Urothelium cell line (cell line): ENCODE results near the gene CHIC2.
"Not testable (repeated sequence)": the region's sequence is repeated elsewhere in the genome, so short reads cannot be mapped to it uniquely, and the experiment has no call there.

Experiments
- DNase-seq: peaks from one replicate; pipeline ENCODE4 v3.0.0; 2011; ENCODE audit warnings: low spot score, mixed read lengths
- FAIRE-seq: peaks from 2 replicates; lab custom pipeline; 2011; peaks lifted over from hg19 to GRCh38; lab: Jason Lieb, UNC

The CHIC2 gene

DNA sequence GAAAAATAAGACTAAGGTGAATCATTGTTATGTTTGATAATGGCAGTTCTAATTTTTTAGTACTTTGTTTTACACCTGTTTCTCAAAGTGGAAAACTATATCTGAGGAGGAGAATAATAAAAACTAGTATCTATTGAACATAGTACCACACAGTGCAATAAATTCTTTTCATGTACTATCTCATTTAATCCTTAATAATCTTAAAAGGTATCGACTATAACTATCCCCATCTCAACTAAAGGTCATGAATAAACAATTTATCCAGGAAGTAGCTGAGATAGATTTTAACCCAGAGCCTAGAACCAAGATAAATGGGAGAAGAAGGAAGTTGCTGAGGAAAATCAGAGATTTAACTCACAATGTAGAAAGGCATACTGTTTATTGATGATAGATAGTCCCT, 2.5 kb downstream of the CHIC2 start:
- DNase-seq (no peak), FAIRE-seq (no peak)

DNA sequence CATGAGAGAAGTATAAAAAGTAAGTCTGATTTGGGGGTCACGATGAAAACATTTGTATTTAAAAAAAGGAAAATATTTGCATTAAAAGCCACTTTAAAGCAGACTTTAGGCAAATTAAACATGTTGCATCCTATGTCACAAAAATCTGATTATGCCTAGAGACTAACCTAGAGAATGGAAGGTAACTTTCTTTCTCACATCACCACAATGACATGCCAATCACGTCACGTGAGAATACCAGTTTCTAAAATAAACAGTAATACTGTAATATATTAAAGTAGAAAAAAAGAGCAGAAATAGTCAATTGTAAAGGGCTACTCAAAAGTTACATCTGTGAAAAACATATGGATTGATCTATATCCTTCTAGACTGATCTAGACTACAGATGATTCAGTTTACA, 3.3 kb downstream of the CHIC2 start:
- FAIRE-seq: no peak
- no peak for DNase-seq

DNA sequence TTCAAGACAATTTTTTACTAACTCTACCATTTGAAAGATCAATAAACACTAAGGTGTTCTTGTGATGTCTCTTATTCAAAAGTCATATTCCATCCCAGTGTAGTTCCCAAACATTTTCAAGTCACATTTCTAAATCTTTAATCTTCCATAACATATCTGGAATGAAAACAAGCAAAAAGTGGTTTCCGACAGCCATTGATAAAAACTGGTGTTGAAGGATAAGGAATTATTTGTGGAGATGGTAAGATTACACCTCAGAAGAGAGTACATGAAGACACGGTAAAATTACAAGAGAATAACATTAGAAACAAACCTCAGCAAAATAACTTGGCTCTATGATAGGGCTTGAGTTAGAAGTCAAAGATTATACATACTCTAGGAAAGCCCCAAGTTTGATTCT, 4.3 kb downstream of the CHIC2 start:
- FAIRE-seq (no peak), DNase-seq (no peak)

DNA sequence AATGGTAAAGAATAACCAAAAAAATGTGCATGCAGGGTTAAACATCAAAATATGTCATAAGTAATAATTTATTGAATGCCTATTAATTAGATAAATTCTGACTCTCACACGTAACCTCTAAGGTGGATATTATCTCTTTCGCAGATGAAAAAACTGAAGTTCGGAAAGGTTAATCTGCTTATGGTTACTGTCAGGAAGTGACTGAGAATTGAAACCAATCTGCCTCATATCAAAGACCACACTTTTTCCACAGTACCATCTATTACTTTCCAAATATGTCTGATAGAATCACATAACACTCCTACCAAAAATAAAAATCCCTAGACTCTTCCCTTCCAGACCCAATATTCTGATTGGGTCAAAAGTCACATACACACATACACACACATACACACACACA, 6.2 kb downstream of the CHIC2 start:
- DNase-seq (no peak), FAIRE-seq (no peak)

DNA sequence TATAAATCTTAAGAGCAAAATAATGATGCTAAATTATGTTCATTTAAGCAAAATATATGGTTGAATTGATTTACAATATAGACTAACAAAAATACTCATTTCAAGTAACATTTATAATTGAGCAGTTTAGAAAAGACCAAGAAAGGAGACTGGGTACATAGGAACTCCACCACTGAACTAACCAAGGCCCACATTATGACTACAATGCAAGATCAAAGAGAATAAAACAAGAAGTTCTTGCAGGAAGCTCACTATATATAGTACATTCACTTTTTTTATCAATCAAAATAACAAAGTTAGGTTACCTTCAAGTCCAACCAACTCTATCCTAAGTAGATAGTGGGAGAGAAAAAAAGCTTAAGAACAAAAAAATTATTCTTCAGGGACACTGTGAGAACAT, 8.0 kb downstream of the CHIC2 start:
- FAIRE-seq: no peak
- no peak for DNase-seq

DNA sequence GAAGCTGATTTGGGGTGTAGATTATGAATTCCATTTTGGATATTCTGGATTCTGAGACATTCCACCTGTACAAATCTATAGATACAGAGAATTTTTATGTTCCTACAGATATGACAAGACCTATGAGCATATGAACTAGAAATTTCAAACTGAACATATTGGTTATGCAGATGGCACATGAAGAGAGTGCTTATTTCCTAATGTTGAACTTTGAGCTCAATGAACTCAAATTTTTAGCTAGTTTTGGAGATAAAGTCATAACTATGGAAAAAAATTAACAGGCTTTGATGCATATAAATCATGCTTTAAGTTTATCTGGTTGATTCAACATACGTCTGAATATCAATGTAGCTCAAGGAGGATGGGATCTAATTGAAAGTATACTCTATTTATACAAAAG, 8.9 kb downstream of the CHIC2 start:
- DNase-seq: no peak
- FAIRE-seq: no peak

DNA sequence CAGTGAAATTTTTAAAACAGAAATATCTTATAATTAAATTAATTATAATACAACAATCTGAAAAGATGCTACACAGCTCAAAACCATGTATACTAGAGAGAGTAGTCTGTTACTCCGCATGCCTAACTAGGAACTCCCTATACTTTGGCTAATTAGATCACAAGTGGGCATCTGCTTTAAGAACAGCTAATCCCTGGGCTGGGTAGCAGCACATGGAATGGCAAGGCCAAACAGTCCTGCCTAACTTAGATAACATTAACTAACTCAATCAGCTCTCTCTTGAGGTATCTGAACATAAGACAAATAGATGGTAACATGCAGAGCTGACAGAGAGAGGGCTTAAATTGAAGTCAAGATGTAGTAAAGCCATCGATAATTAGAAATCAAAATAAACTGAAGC, 9.9 kb downstream of the CHIC2 start:
- FAIRE-seq: peak; percentile 59
- no peak for DNase-seq

DNA sequence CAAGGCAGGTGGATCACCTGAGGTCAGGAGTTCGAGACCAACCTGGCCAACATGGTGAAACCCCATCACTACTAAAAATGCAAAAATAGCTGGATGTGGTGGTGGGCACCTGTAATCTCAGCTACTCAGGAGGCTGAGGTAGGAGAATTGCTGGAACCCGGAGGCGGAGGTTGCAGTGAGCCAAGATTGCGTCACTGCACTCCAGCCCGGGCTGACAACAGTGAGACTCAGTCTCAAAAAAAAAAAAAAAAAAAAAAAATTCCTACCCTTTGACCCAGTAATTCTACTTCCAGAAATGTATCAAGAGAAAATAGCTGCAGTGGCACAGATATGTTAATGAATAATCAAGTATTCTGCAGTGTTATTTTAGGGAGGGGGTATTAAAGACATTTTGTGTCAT, 11.1 kb downstream of the CHIC2 start:
- not testable (repeated sequence) for FAIRE-seq, DNase-seq

DNA sequence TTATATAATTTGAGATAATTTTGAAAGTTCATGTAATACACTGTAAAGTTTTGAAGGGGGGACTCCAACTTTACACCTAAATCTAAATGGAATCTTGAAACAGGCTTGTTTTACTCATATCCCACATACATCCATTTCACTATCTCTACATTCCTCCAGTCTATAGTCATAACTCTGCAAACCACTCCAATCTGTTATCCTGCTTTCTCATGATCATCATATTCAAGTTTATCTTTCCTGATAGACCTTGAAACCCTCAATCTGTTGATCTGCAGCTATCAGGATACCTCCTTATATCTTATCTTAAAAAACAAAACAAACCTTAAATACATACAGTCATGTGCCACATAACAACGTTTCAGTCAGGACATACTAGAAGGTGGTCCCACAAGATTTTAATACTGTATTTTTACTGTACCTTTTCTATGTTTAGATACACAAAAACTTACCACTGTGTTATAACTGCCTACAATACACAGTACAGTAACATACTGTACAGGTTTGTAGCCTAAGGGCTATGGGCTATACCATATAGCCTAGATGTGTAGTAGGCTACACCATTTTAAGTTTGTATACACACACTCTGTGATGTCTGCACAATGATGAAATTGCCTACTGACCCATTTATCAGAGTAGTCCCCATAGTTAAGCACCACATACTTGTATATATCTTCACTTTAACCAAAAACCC, 14.0 kb downstream of the CHIC2 start:
- FAIRE-seq: no peak
- no peak for DNase-seq

DNA sequence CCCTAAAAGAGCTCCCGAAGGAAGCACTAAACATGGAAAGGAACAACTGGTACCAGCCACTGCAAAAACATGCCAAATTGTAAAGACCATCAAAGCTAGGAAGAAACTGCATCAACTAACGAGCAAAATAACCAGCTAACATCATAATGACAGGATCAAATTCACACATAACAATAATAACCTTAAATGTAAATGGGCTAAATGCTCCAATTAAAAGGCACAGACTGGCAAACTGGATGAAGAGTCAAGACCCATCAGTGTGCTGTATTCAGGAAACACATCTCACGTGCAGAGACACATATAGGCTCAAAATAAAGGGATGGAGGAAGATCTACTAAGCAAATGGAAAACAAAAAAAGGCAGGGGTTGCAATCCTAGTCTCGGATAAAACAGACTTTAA, 20.8 kb downstream of the CHIC2 start:
- FAIRE-seq, DNase-seq: not testable (repeated sequence)

DNA sequence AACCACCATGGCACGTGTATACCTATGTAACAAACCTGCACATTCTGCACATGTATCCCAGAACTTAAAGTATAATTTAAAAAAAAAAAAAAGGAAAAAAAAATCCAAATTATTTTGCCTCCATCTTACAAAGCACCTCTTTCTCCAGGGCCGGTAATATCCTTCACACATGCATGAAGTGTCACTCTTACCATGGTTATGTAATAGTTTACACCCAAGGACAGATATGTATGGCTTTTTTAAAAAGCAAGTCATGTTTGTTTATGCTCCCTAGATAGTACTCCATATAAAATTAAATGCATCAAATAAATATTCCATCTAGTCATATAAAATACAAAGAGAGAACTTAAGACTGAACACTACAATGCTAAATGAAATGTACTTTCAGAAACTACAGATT, 22.5 kb downstream of the CHIC2 start:
- FAIRE-seq (no peak), DNase-seq (no peak)

DNA sequence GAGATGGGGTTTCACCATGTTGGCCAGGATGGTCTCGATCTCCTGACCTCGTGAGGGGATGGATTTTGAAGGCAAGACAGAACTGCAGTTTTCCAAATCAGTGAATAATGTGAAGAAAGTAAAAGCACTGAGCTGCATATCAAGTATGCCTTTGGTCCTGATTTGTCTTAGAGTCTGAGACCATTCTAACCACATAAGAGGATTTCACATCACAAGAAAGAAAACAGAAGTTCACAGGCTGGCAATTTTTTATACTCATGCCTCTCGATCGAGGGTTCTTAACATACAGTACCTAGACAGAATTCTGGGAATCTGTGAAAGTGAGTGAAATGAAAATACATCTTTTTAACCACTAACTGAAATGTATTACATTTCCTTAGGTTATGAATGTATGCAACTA, 23.3 kb downstream of the CHIC2 start:
- FAIRE-seq: no peak
- DNase-seq: no peak

DNA sequence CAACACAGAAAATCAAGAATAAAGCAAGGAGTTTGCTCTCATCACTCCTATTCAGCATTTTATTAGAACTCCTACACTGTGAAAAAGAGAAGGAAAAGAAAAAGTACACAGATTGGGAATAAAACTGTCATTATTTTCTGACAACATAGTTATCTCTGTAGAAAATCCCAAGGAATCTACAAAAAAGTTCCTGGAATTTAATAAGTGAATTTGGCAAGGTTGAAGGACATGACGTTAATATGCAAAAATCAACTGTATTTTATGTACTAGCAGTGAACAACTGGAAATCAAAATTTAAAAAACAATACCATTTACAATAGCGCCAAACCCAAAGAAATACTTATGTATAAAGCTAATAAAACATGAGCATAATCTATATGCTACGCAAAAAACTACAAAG, 26.3 kb downstream of the CHIC2 start:
- FAIRE-seq (no peak), DNase-seq (no peak)

DNA sequence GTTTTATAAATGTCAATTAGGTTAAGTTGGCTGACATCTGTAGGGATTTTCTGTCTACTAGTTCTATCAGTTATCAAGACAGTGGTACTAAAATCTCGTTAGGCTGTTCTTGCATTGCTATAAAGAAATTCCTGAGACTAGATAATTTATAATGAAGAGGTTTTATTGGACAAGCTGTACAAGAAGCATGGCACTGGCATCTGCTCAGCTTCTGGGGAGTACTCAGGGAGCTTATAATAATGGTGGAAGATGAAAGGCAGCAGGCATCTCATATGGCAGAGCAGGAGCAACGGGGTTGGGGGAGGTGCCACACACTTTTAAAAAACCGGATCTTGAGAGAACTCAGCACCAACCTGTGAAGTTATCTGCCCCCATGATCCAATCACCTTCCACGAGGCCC, 28.2 kb downstream of the CHIC2 start:
- peak; percentile 44 for FAIRE-seq

DNA sequence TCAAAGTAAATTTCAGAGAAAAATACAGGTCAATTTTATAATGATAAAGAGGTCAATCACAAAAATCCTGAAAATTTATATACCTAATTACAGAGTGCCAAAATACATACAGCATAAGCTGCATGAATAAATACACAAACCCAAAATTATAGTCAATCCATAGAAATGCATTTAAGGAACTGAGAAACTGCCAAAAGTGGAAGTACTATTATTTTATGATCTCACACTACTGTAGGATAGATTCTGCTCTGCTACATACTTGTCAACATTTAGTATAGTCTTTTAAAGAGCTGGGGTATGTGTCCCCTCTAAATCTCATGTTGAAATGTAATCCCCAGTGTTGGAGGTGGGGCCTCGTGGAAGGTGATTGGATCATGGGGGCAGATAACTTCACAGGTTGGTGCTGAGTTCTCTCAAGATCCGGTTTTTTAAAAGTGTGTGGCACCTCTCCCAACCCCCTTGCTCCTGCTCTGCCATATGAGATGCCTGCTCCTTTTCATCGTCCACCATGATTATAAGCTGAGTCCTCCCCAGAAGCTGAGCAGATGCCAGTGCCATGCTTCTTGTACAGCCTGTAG, 31.8 kb downstream of the CHIC2 start:
- DNase-seq: no peak
- no peak for FAIRE-seq

More for the DNA sequence above, 28.2 kb downstream of the CHIC2 start:
- DNase-seq: no peak

DNA sequence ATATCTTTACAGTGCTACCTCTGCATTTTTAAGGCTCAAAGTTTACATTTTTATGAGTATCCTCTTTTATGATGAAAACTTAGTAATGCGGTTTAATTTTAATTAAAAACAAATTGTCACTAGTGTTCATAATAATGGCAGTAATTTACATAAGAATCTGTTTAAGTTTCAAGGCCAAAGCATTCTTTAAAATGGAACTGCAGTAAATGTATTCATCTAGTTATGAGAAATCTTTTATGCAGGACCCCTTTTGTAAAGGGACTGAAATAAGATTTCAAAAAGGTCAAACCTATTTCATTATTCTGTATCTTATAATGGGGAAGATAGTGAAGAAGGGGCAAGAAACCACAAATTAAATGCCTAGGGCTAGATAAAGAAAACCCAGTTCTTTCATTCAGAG, 37.1 kb downstream of the CHIC2 start:
- FAIRE-seq: no peak

DNA sequence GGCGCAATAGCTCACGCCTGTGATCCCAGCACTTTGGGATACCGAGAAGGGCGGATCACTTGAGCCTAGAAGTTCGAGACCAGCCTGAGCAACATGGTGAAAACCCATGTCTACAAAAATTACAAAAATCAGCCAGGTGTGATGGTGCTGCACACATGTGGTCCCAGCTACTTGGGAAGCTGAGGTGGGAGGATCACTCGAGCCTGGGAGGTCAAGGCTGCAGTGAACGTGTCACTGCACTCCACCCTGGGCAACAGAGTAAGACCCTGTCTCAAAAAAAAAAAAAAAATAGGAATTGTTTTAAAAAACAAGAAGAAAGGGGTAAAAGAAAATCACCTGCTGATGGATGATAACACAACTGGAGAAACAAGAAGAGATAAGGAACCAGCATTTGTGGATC, 38.8 kb downstream of the CHIC2 start:
- FAIRE-seq (no peak), DNase-seq (no peak)

More for the DNA sequence above, 37.1 kb downstream of the CHIC2 start:
- DNase-seq: no peak

DNA sequence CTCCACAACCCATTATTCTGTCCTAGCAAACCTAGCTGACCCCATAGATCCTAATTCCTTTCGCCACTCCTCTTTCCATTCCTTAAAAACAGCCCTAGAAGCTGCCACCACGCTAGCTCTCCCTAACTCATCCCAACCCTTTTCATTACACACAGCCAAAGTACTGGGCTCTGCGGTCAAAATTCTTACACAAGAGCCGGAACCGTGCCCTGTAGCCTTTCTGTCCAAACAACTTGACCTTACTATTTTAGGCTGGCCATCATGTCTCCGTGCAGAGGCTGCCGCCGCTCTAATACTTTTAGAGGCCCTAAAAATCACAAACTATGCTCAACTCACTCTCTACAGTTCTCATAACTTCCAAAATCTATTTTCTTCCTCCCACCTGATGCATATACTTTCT, 41.4 kb downstream of the CHIC2 start:
- not testable (repeated sequence) for FAIRE-seq

DNA sequence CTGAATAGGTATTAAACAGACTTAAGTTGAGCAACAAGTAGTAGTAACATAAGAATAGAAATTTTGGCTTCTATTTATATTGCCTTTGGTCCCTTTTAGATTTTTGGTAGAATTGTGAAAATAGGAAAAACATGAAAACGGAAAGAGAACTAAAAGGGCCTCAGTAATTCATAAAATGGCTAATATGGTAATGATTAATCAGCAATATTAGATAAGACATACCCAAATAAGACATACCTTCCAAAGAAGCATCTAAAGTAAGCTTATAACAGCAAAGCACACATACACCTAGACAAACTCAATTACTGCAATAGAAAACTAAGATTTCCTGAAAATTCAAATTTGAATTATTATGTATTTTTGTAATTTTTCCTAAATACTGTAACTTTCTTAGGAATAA, 46.4 kb downstream of the CHIC2 start:
- DNase-seq (no peak), FAIRE-seq (no peak)

More for the DNA sequence above, 41.4 kb downstream of the CHIC2 start:
- DNase-seq: not testable (repeated sequence)

DNA sequence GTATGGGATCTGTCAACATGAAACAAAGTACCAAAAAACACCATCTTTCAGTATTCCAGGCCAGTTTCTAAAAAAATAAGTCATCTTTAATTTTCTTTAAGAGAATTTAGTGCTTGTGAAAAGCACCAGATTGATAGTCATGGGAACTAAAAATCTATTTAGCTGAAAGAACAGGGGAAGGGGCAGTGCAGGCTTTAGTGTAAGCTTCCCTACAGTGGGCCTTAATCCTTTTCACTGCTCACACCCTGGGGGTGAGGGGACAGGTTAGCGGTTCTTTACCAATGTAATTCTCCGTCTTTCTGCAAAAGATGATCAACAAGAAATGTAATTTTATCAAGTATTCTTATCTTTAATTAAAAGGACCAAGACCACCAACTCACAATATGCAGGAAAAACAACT, 47.1 kb downstream of the CHIC2 start:
- DNase-seq (no peak), FAIRE-seq (no peak)

DNA sequence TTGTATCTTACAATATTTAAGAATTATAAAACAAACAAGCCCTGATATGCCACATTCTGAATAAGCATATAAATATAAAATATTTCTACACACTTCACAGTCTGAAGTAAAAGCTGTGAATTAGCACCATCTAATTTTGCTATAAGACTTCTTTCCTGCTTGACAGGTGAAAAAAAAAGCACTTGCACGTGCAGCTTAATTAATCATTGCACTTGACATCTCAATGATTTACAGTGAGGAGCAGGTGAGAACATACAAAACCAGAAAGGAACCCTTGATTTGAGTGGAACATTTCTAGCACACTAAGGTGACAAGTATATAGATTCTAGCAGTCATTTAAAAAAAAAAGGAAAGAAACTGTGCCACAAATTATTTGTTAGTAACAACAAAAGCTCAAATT, 47.9 kb downstream of the CHIC2 start:
- FAIRE-seq (no peak), DNase-seq (no peak)

DNA sequence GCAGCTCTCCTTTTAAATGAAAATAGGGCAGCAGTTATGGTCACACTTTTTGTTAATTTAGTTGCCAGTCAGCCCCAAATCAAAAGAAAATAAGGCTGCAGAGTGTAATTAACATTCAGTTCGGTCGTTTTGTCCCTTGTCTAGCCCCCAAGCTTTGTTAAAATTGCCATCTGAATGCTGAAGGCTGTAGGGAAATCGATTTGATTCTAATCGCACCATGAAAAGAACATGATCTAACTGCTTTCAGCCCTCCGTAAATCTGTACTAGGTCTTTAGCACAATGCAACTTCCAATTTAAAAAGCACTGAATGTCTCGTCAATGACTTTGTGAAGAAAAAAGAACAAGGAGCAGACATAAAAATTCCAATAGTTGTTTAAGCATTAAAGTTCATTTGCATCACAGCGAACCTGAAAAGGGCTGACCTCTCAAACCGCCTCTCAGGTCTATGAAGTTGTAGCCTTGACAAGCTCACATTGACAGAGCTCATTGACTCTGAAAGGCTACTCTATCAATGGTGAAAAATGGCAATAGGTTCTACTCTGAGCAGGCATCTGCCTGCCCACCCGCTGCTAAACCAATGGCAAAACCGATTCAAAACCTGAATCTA, 48.9 kb downstream of the CHIC2 start:
- no peak for FAIRE-seq
- DNase-seq: no peak
